Esophagus squamous epithelium (tissue), 4 donors: ENCODE results near the gene KCNMB1.

Experiments used
- CTCF ChIP-seq, 6 experiments: fragments of 450-650 bp in 4 of 6; fragments of 200-600 bp in 2 of 6; sonication (generic) in 2 of 6; IDR thresholded peaks; one replicate each; pipeline ENCODE4 v1.5.1; 2016 to 2019; ENCODE audit warnings: antibody characterized with exemption in 6 of 6, mild to moderate bottlenecking in 4 of 6, moderate library complexity in 4 of 6
- POLR2A ChIP-seq, 4 donors: fragments of 450-650 bp; IDR thresholded peaks; one replicate each; pipeline ENCODE4 v1.6.1; 2017; ENCODE audit warnings: antibody characterized with exemption in 4 of 4, mild to moderate bottlenecking in 4 of 4, moderate library complexity in 3 of 4

- TF ChIP-seq CTCF (IDR thresholded peaks at IDR 0.05): no peak
- TF ChIP-seq POLR2A (IDR thresholded peaks at IDR 0.05): no peak
Observed at GRCh38 chr5:170430256-170430655, 41.1 kb upstream of the KCNMB1 start.
